Measurements from ENCODE around the gene ADCY4. TPM values are rescaled to one million over a fixed set of nuclear protein-coding genes. Genes with fewer than 3 reads are reported as not detected.

Gene ADCY4
- total and polyA plus RNA-seq, 2 of the 13 experiments (the other 11 are each of a cell fraction or from before 2014, with no cell fraction given), result 0.03 TPM; not detected in 1

DNA sequence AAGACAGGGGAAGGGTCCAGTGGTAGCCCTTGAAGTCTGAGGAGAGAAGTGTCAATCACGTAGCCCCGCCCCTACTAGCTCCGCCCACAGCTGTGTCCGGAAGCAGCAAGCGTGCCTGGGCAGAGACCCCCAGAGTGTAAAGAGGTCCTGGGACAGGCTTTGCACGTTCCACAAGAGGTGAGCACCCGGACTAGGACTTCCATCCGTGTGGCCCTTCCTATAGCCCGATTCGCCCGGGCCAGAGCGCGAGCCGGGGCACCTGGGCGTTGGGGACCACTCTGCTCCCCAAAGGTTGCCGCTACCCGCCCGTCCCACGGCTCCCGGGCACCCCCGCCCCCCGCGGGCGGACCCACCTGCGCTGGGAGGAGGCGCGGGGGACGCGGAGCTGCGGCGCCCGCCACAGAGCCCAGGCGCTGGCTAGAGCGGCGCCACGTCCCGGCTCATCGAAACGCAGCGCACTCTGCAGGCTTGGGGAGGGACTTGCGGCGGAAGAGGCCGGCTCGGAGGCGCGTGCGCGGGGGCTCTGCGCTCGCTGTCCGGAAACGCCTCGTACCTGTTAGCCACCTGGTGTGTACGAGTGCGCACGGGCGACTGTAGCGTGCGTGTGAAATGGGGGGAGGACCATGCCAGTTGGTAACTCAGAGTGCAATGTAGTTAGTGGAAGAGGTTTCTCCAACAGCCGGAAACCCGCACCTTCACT is 63.6 kb downstream of the ADCY4 start, which contains the start of gene RABGGTA (continued):
- TF ChIP-seq, protein P1, sequence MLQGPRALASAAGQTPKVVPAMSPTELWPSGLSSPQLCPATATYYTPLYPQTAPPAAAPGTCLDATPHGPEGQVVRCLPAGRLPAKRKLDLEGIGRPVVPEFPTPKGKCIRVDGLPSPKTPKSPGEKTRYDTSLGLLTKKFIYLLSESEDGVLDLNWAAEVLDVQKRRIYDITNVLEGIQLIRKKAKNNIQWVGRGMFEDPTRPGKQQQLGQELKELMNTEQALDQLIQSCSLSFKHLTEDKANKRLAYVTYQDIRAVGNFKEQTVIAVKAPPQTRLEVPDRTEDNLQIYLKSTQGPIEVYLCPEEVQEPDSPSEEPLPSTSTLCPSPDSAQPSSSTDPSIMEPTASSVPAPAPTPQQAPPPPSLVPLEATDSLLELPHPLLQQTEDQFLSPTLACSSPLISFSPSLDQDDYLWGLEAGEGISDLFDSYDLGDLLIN (CRISPR knock-in tag; IDR thresholded peaks at IDR 0.05; ENCODE audit: borderline replicate concordance), result peak; percentile 98
- TF ChIP-seq ZNF7 (CRISPR knock-in tag; IDR thresholded peaks at IDR 0.05) (0 out of 2 replicates have a peak, but pooled peaks have one; percentile 29), IRX3 (CRISPR knock-in tag; IDR thresholded peaks at IDR 0.05; ENCODE audit: borderline replicate concordance, low read depth) (peak; percentile 90), ZNF788 (CRISPR knock-in tag; IDR thresholded peaks at IDR 0.05; ENCODE audit: borderline replicate concordance) (peak; percentile 100), GPN1 (CRISPR knock-in tag; IDR thresholded peaks at IDR 0.05; ENCODE audit: borderline replicate concordance) (peak; percentile 87; the same call in 1 of the 2 replicates), ZNF878 (CRISPR knock-in tag; IDR thresholded peaks at IDR 0.05) (peak; percentile 98), CBFB (CRISPR knock-in tag; IDR thresholded peaks at IDR 0.05) (peak; percentile 99), ZNF296 (CRISPR knock-in tag; conservative IDR thresholded peaks at IDR 0.05) (peak; percentile 95), CHCHD3 (CRISPR knock-in tag; IDR thresholded peaks at IDR 0.05) (peak; percentile 91), PCBP2 (optimal IDR thresholded peaks at IDR 0.05; ENCODE audit: low read depth, low read length, poor library complexity, severe bottlenecking) (no peak), HIVEP1 (CRISPR knock-in tag; IDR thresholded peaks at IDR 0.05) (peak; percentile 95), MIER3 (CRISPR knock-in tag; IDR thresholded peaks at IDR 0.05; ENCODE audit: borderline replicate concordance) (peak; percentile 98), AGO2 (optimal IDR thresholded peaks at IDR 0.05; ENCODE audit: low read depth, low read length) (peak; percentile 98), MIER2 (CRISPR knock-in tag; IDR thresholded peaks at IDR 0.05) (peak; percentile 91), ZNF274 (CRISPR knock-in tag; IDR thresholded peaks at IDR 0.05) (peak; percentile 99), ZZZ3 (CRISPR knock-in tag; IDR thresholded peaks at IDR 0.05; ENCODE audit: borderline replicate concordance) (peak; percentile 97; the same call in 1 of the 2 replicates), CBX5 (CRISPR knock-in tag; IDR thresholded peaks at IDR 0.05; ENCODE audit: borderline replicate concordance) (peak; percentile 85), ZNF256 (CRISPR knock-in tag; conservative IDR thresholded peaks at IDR 0.05) (peak; percentile 99), SNAPC2 (CRISPR knock-in tag; IDR thresholded peaks at IDR 0.05) (peak; percentile 99)
- TF ChIP-seq, protein P2, sequence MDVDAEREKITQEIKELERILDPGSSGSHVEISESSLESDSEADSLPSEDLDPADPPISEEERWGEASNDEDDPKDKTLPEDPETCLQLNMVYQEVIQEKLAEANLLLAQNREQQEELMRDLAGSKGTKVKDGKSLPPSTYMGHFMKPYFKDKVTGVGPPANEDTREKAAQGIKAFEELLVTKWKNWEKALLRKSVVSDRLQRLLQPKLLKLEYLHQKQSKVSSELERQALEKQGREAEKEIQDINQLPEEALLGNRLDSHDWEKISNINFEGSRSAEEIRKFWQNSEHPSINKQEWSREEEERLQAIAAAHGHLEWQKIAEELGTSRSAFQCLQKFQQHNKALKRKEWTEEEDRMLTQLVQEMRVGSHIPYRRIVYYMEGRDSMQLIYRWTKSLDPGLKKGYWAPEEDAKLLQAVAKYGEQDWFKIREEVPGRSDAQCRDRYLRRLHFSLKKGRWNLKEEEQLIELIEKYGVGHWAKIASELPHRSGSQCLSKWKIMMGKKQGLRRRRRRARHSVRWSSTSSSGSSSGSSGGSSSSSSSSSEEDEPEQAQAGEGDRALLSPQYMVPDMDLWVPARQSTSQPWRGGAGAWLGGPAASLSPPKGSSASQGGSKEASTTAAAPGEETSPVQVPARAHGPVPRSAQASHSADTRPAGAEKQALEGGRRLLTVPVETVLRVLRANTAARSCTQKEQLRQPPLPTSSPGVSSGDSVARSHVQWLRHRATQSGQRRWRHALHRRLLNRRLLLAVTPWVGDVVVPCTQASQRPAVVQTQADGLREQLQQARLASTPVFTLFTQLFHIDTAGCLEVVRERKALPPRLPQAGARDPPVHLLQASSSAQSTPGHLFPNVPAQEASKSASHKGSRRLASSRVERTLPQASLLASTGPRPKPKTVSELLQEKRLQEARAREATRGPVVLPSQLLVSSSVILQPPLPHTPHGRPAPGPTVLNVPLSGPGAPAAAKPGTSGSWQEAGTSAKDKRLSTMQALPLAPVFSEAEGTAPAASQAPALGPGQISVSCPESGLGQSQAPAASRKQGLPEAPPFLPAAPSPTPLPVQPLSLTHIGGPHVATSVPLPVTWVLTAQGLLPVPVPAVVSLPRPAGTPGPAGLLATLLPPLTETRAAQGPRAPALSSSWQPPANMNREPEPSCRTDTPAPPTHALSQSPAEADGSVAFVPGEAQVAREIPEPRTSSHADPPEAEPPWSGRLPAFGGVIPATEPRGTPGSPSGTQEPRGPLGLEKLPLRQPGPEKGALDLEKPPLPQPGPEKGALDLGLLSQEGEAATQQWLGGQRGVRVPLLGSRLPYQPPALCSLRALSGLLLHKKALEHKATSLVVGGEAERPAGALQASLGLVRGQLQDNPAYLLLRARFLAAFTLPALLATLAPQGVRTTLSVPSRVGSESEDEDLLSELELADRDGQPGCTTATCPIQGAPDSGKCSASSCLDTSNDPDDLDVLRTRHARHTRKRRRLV (CRISPR knock-in tag; IDR thresholded peaks at IDR 0.05), result peak; percentile 96
- TF ChIP-seq, protein P3, sequence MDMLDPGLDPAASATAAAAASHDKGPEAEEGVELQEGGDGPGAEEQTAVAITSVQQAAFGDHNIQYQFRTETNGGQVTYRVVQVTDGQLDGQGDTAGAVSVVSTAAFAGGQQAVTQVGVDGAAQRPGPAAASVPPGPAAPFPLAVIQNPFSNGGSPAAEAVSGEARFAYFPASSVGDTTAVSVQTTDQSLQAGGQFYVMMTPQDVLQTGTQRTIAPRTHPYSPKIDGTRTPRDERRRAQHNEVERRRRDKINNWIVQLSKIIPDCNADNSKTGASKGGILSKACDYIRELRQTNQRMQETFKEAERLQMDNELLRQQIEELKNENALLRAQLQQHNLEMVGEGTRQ (IDR thresholded peaks at IDR 0.05; ENCODE audit: low read depth, low read length), result 0 out of 2 replicates have a peak, but pooled peaks have one; percentile 2
- TF ChIP-seq, protein P3 (CRISPR knock-in tag; IDR thresholded peaks at IDR 0.05; ENCODE audit: borderline replicate concordance), result peak; percentile 36; the same call in 1 of the 2 replicates

Measured in HepG2 (cell line).